Esophagus muscularis mucosa (tissue), 4 donors: ENCODE data around the gene PPM1D. TPM values are rescaled to one million over a fixed set of nuclear protein-coding genes. Genes with fewer than 3 reads are reported as not detected.
A peak's percentile ranks its signal among the peaks of the same experiment; 100 is the strongest.
"Not testable (repeated sequence)": the region's sequence is repeated elsewhere in the genome, so short reads cannot be mapped to it uniquely, and the experiment has no call there.

Experiments
- DNase-seq: peaks from one replicate; pipeline ENCODE4 v3.0.0-alpha.2; 2017; ENCODE audit errors: extremely low spot score
- H3K27ac ChIP-seq, 4 donors: fragments of 200-600 bp; sonication (generic); replicated peaks in 1 of 4; 1 replicate in 3 of 4; 2 replicates in 1 of 4; pipeline ENCODE4 v1.5.1; 2016 to 2019; ENCODE audit warnings: mild to moderate bottlenecking in 1 of 4
- H3K27me3 ChIP-seq, 4 donors: fragments of 200-600 bp; sonication (generic); one replicate each; pipeline versions ENCODE4 v1.5.1 to v1.6.0; 2016 to 2019
- H3K36me3 ChIP-seq, 4 donors: fragments of 200-600 bp; sonication (generic); one replicate each; pipeline ENCODE4 v1.5.1; 2016 to 2019
- H3K4me1 ChIP-seq, 4 donors: fragments of 200-600 bp; sonication (generic); one replicate each; pipeline ENCODE4 v1.5.1; 2016 to 2019
- H3K4me3 ChIP-seq, 4 donors: fragments of 200-600 bp; sonication (generic); 1 replicate in 2 of 4; 2 replicates in 2 of 4; pipeline ENCODE4 v1.5.1; 2016 to 2019; ENCODE audit warnings: mild to moderate bottlenecking in 4 of 4, moderate library complexity in 1 of 4
- H3K9me3 ChIP-seq, 4 donors: fragments of 200-600 bp; sonication (generic); 1 replicate in 3 of 4; 2 replicates in 1 of 4; pipeline ENCODE4 v1.5.1; 2016 to 2019
- EP300 ChIP-seq: sonication (generic); formaldehyde crosslinking; IDR thresholded peaks from one replicate; pipeline ENCODE4 v1.6.1; 2017; ENCODE audit warnings: antibody characterized with exemption
- POLR2A ChIP-seq: fragments of 450-650 bp; IDR thresholded peaks from one replicate; pipeline ENCODE4 v1.6.1; 2017; ENCODE audit warnings: antibody characterized with exemption, moderate library complexity, mild to moderate bottlenecking, low read depth
- POLR2AphosphoS5 ChIP-seq, 2 donors: sonication (generic); formaldehyde crosslinking; IDR thresholded peaks; one replicate each; pipeline ENCODE4 v1.6.1; 2017; ENCODE audit warnings: antibody characterized with exemption in 2 of 2
- WGBS: methylation state at CpG from one replicate; pipeline ENCODE4 v1.1.5; 2018; 5-methylcytosine and 5-hydroxymethylcytosine counted together
- intact Hi-C: fragments of 100-400 bp; cut with DNase I; formaldehyde crosslinking; loops from one replicate; pipeline ENCODE4 v1.15.1; 2023
- total RNA-seq, 4 donors: library from RNA; depleted of rRNA; stranded (reverse); fragments of >200 nt; gene quantifications; one replicate each; pipeline versions ENCODE4 v1.1.0 to v1.2.1, GENCODE V29; 2016
- TF ChIP-seq, protein P1 (sequence below), 3 experiments: fragments of 200-600 bp in 2 of 3; fragments of 450-650 bp in 1 of 3; sonication (generic) in 2 of 3; IDR thresholded peaks; one replicate each; pipeline ENCODE4 v1.5.1; 2017 to 2019; ENCODE audit warnings: antibody characterized with exemption in 3 of 3, mild to moderate bottlenecking in 2 of 3, moderate library complexity in 1 of 3

PPM1D gene
- 10 to 100 TPM in 3 of 4 donors, 1 to 10 TPM in 1; 7.9 to 18.9 (median 13.0) TPM for total RNA-seq

- peaks cover 28 to 41% (median 37%) of the 10 kb centered on the region in 4 donors for H3K4me1 ChIP-seq
- H3K27ac ChIP-seq = peak within 1 kb of the TSS; percentile 97 to 99 (median 98)
- intact Hi-C loops = no loop called here
- peak within 1 kb of the TSS; percentile 73 to 99 (median 98) for H3K4me3 ChIP-seq
- peak; percentile 99 for DNase-seq
- WGBS = 0% methylated on average over 16 of the region's 83 CpGs
- no peaks in the 10 kb centered on the region for H3K9me3 ChIP-seq
- H3K36me3 ChIP-seq = no peaks in the 10 kb centered on the region
- TF ChIP-seq, protein P1, sequence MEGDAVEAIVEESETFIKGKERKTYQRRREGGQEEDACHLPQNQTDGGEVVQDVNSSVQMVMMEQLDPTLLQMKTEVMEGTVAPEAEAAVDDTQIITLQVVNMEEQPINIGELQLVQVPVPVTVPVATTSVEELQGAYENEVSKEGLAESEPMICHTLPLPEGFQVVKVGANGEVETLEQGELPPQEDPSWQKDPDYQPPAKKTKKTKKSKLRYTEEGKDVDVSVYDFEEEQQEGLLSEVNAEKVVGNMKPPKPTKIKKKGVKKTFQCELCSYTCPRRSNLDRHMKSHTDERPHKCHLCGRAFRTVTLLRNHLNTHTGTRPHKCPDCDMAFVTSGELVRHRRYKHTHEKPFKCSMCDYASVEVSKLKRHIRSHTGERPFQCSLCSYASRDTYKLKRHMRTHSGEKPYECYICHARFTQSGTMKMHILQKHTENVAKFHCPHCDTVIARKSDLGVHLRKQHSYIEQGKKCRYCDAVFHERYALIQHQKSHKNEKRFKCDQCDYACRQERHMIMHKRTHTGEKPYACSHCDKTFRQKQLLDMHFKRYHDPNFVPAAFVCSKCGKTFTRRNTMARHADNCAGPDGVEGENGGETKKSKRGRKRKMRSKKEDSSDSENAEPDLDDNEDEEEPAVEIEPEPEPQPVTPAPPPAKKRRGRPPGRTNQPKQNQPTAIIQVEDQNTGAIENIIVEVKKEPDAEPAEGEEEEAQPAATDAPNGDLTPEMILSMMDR (IDR thresholded peaks at IDR 0.05) = no peak
- peak; percentile 94 to 98 for TF ChIP-seq POLR2AphosphoS5 (IDR thresholded peaks at IDR 0.05)
- peak; percentile 87 for TF ChIP-seq POLR2A
- H3K27me3 ChIP-seq = no peaks in the 10 kb centered on the region
These were observed at the start of gene PPM1D for GRCh38 chr17:60599620-60600489. Gene PPM1D (plus strand): TSS chr17:60600193. CDS start chr17:60600415, 222 bp downstream.

DNA sequence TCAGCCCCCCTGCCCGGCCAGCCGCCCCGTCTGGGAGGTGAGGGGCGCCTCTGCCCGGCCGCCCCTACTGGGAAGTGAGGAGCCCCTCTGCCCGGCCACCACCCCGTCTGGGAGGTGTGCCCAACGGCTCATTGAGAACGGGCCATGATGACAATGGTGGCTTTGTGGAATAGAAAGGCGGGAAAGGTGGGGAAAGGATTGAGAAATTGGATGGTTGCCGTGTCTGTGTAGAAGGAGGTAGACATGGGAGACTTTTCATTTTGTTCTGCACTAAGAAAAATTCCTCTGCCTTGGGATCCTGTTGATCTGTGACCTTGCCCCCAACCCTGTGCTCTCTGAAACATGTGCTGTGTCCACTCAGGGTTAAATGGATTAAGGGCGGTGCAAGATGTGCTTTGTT lies 47.7 kb upstream of the PPM1D start:
- H3K27ac ChIP-seq, intact Hi-C loops, H3K27me3 ChIP-seq, H3K9me3 ChIP-seq, H3K4me1 ChIP-seq, H3K36me3 ChIP-seq, H3K4me3 ChIP-seq, DNase-seq: not testable (repeated sequence)
- 95% methylated on average over 11 of the region's 13 CpGs for WGBS

DNA sequence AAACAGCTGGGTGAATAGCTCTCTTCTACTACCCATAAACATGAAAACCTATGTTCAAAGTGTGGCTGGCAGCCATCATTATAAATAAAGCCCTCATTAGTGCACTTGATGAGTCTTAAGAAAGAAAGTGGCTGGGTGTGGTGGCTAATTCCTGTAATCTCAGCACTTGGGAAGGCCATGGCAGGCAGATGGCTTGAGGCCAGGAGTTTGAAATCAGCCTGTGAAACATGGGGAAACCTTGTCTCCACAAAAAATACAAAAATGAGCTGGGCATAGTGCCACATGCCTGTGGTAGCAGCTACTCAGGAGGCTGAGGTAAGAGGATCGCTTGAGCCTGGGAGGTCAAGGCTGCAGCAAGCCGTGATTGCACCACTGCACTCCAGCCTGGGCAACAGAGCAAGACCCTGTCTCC lies 45.6 kb upstream of the PPM1D start:
- no peaks in the 10 kb centered on the region for H3K4me1 ChIP-seq
- DNase-seq = no peak
- no peak overlapping the region for H3K4me3 ChIP-seq
- TF ChIP-seq, protein P1 (IDR thresholded peaks at IDR 0.05) = no peak
- TF ChIP-seq EP300 = no peak
- TF ChIP-seq POLR2AphosphoS5 (IDR thresholded peaks at IDR 0.05) = no peak
- TF ChIP-seq POLR2A = no peak
- no peaks in the 10 kb centered on the region for H3K36me3 ChIP-seq
- H3K27ac ChIP-seq = no peak overlapping the region
- WGBS = 93% methylated on average over 2 of the region's 2 CpGs
- peaks cover 0 to 6% (median 5%) of the 10 kb centered on the region in 4 donors for H3K9me3 ChIP-seq
- no peaks in the 10 kb centered on the region for H3K27me3 ChIP-seq
- intact Hi-C loops = no loop called here

DNA sequence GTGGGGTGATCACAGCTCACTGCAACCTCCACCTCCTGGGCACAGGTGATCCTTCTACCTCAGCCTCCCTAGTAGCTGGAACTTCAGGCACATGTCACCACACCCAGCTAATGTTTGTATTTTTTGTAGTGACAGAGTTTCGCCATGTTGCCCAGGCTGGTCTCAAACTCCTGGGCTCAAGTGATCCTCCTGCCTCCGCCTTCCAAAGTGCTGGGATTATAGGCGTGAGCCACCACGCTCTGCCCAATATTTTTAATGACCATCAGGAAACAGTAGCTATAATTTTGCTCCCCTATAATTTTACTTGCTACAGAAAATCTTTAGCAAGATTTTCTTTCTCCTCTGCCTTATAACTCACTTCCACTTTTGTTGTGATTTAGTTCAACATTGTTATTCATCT lies 44.2 kb upstream of the PPM1D start:
- Histone ChIP-seq H3K9me3 (peaks cover 0 to 6% (median 5%) of the 10 kb centered on the region in 4 donors), H3K4me3 (no peak overlapping the region), H3K27ac (no peak overlapping the region), H3K27me3 (no peaks in the 10 kb centered on the region), H3K4me1 (no peaks in the 10 kb centered on the region), H3K36me3 (no peaks in the 10 kb centered on the region)
- TF ChIP-seq EP300 (no peak), POLR2A (no peak), POLR2AphosphoS5 (IDR thresholded peaks at IDR 0.05) (no peak)
- TF ChIP-seq, protein P1 (IDR thresholded peaks at IDR 0.05) = no peak
- DNase-seq = no peak
- 100% methylated on average over 4 of the region's 4 CpGs for WGBS
- intact Hi-C loops = no loop called here

GRCh38 chr17:60557805-60558204 lies 42.2 kb upstream of the PPM1D start:
- intact Hi-C loops = no loop called here
- WGBS = 85% methylated on average over 2 of the region's 2 CpGs
- peaks cover 0 to 6% (median 5%) of the 10 kb centered on the region in 4 donors for H3K9me3 ChIP-seq
- no peaks in the 10 kb centered on the region for H3K4me1 ChIP-seq
- H3K27me3 ChIP-seq = no peaks in the 10 kb centered on the region
- no peak overlapping the region for H3K27ac ChIP-seq
- no peak for DNase-seq
- no peak overlapping the region for H3K4me3 ChIP-seq
- H3K36me3 ChIP-seq = no peaks in the 10 kb centered on the region
- TF ChIP-seq POLR2A (no peak), POLR2AphosphoS5 (IDR thresholded peaks at IDR 0.05) (no peak), EP300 (no peak)
- TF ChIP-seq, protein P1 (IDR thresholded peaks at IDR 0.05) = no peak
